ENCODE data around the gene ZNF654. TPM values are rescaled to one million over a fixed set of nuclear protein-coding genes. Genes with fewer than 3 reads are reported as not detected.

Gene ZNF654
- total and polyA plus RNA-seq, 10 of the 15 experiments (the other 5 are each of a cell fraction or from before 2014, with no cell fraction given) = 2.7 to 14.2 (median 10.0) TPM

- H3K4me3 ChIP-seq = no peak overlapping the region
- no peaks in the 10 kb centered on the region for H3K9me3 ChIP-seq (replicated peaks; ENCODE audit: control insufficient read depth, insufficient read depth, low read length)
- ChIA-PET SMC1A (ENCODE audit: uncharacterized antibody, unreplicated experiment) (no interaction called here), POLR2A (interaction anchor here (1.1 kb wide), 1 partner anchor 19 kb away, joined by 3 read pairs; no protein-coding TSS in a partner anchor), CTCF (interaction anchor here (0.6 to 1.6 kb wide), 2 partner anchors 54 to 392 kb away, joined by 3 to 6 read pairs; no protein-coding TSS in a partner anchor), RAD21 (ENCODE audit: unreplicated experiment) (interaction anchor here (1.0 kb wide), 1 partner anchor 10 kb away, joined by 3 read pairs; no protein-coding TSS in a partner anchor)
- ATAC-seq (no peak), FAIRE-seq (no peak), DNase-seq (ENCODE audit: low read depth, low spot score) (no peak)
- H2AFZ ChIP-seq (ENCODE audit: control insufficient read depth, low read depth, low read length) = no peak overlapping the region
- no TSS peak for BruUV-seq (replicated peaks)
- H3K36me3 ChIP-seq (ENCODE audit: control insufficient read depth in 2 of 2, insufficient read depth in 2 of 2, low read length in 1 of 2) = no peaks in the 10 kb centered on the region; a peak in 1 of 4 replicates
- H3K4me1 ChIP-seq (ENCODE audit: control insufficient read depth, insufficient read depth, low read length) = no peaks in the 10 kb centered on the region; the same call in 1 of the 2 replicates
- H3K27me3 ChIP-seq (replicated peaks in 1 of 2; ENCODE audit: control insufficient read depth in 2 of 2, insufficient read depth in 2 of 2, low read length in 1 of 2) = no peaks in the 10 kb centered on the region
- TF ChIP-seq YY1 (IDR thresholded peaks at IDR 0.05; ENCODE audit: low read depth, low read length) = no peak
- TF ChIP-seq, protein P1, sequence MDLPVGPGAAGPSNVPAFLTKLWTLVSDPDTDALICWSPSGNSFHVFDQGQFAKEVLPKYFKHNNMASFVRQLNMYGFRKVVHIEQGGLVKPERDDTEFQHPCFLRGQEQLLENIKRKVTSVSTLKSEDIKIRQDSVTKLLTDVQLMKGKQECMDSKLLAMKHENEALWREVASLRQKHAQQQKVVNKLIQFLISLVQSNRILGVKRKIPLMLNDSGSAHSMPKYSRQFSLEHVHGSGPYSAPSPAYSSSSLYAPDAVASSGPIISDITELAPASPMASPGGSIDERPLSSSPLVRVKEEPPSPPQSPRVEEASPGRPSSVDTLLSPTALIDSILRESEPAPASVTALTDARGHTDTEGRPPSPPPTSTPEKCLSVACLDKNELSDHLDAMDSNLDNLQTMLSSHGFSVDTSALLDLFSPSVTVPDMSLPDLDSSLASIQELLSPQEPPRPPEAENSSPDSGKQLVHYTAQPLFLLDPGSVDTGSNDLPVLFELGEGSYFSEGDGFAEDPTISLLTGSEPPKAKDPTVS (IDR thresholded peaks at IDR 0.05; ENCODE audit: low read depth, low read length) = no peak
- TF ChIP-seq ZNF274 (IDR thresholded peaks at IDR 0.05; ENCODE audit: insufficient read depth, insufficient read length) = no peak
- no peak for TF ChIP-seq ETV6 (conservative IDR thresholded peaks at IDR 0.05 in 1 of 2, IDR thresholded peaks at IDR 0.05 in 1 of 2; ENCODE audit: borderline replicate concordance in 1 of 2, low read depth in 1 of 2)
- no peak for TF ChIP-seq NBN (IDR thresholded peaks at IDR 0.05)
- TF ChIP-seq CHD4 (IDR thresholded peaks at IDR 0.05) = no peak
- TF ChIP-seq, protein P2, sequence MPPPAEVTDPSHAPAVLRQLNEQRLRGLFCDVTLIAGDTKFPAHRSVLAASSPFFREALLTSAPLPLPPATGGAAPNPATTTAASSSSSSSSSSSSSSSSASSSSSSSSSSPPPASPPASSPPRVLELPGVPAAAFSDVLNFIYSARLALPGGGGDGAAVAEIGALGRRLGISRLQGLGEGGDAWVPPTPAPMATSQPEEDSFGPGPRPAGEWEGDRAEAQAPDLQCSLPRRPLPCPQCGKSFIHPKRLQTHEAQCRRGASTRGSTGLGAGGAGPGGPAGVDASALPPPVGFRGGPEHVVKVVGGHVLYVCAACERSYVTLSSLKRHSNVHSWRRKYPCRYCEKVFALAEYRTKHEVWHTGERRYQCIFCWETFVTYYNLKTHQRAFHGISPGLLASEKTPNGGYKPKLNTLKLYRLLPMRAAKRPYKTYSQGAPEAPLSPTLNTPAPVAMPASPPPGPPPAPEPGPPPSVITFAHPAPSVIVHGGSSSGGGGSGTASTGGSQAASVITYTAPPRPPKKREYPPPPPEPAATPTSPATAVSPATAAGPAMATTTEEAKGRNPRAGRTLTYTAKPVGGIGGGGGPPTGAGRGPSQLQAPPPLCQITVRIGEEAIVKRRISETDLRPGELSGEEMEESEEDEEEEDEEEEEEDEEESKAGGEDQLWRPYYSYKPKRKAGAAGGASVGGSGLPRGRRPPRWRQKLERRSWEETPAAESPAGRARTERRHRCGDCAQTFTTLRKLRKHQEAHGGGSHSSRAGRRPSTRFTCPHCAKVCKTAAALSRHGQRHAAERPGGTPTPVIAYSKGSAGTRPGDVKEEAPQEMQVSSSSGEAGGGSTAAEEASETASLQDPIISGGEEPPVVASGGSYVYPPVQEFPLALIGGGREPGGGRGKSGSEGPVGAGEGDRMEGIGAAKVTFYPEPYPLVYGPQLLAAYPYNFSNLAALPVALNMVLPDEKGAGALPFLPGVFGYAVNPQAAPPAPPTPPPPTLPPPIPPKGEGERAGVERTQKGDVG (CRISPR knock-in tag; IDR thresholded peaks at IDR 0.05) = no peak
- no peak for TF ChIP-seq SMAD1 (IDR thresholded peaks at IDR 0.05; ENCODE audit: low read depth, partially characterized antibody)
- no peak for TF ChIP-seq PML (IDR thresholded peaks at IDR 0.05; ENCODE audit: low read length)
- TF ChIP-seq POLR2AphosphoS2 (IDR thresholded peaks at IDR 0.05; ENCODE audit: low read depth, low read length) = no peak
- no peak overlapping the region for H3K27ac ChIP-seq (ENCODE audit: control insufficient read depth, insufficient read depth)
- no peaks in the 10 kb centered on the region for H3K79me2 ChIP-seq (ENCODE audit: control insufficient read depth, insufficient read depth, low read length)
- intact Hi-C loops (cut with micrococcal nuclease; ENCODE audit: unreplicated experiment) (no loop called here), in situ Hi-C loops (cut with MboI) (no loop called here)
- H3K9ac ChIP-seq (ENCODE audit: control insufficient read depth, insufficient read depth, low read length) = no peak overlapping the region
- no peaks in the 10 kb centered on the region for H4K20me1 ChIP-seq (ENCODE audit: control insufficient read depth, insufficient read depth)
- 91% methylated on average over 2 of the region's 2 CpGs for WGBS (ENCODE audit: insufficient coverage, insufficient replicate concordance, low lambda C conversion rate, missing lambda C conversion rate)
- H3K4me2 ChIP-seq (ENCODE audit: control insufficient read depth, insufficient read depth) = no peak overlapping the region
Observed at GRCh38 chr3:88167704-88168103, 108.6 kb downstream of the ZNF654 start.
